Measurements from ENCODE around the gene KATNIP.

KATNIP gene

GRCh38 chr16:27514806-27515205 is 35.1 kb upstream of the KATNIP start (continued):
- no peak for TF ChIP-seq ZNF518A (tag by site-specific recombination; conservative IDR thresholded peaks at IDR 0.05; ENCODE audit: low read depth)
- no peak for TF ChIP-seq ZNF341 (tag by site-specific recombination; IDR thresholded peaks at IDR 0.05; ENCODE audit: low read depth)
- no peak for TF ChIP-seq MZF1 (tag by site-specific recombination; IDR thresholded peaks at IDR 0.05; ENCODE audit: borderline replicate concordance)
- TF ChIP-seq GLIS1 (tag by site-specific recombination; IDR thresholded peaks at IDR 0.05) = no peak
- no peak for TF ChIP-seq ZNF777 (tag by site-specific recombination; IDR thresholded peaks at IDR 0.05; ENCODE audit: borderline replicate concordance)

GRCh38 chr16:27515874-27516353 is 34.0 kb upstream of the KATNIP start:
- Histone ChIP-seq H3K4me1 (ENCODE audit: control insufficient read depth, insufficient read depth, low read length) (no peaks in the 10 kb centered on the region), H3K27ac (ENCODE audit: extremely low read depth, low read depth, low read length) (no peak overlapping the region), H3K4me3 (ENCODE audit: low read depth, low read length) (no peak overlapping the region), H3K9me3 (ENCODE audit: control insufficient read depth, insufficient read depth, low read depth, low read length) (no peaks in the 10 kb centered on the region), H3K36me3 (ENCODE audit: control insufficient read depth in 2 of 2, insufficient read depth in 1 of 2, low read length in 2 of 2) (peaks cover 9 to 96% of the 10 kb centered on the region in 2 experiments; a peak in 2 of 3 replicates)
- ChIA-PET POLR2A (interaction anchor here (0.9 kb wide), 1 partner anchor 34 kb away, joined by 6 read pairs; the partner anchor contains the start of genes GTF3C1 and KATNIP), CTCF (interaction anchor here (0.6 to 2.8 kb wide), 13 partner anchors 9 to 702 kb away, joined by 3 to 12 read pairs (median 4); no protein-coding TSS in a partner anchor)
- TF ChIP-seq, protein P1, sequence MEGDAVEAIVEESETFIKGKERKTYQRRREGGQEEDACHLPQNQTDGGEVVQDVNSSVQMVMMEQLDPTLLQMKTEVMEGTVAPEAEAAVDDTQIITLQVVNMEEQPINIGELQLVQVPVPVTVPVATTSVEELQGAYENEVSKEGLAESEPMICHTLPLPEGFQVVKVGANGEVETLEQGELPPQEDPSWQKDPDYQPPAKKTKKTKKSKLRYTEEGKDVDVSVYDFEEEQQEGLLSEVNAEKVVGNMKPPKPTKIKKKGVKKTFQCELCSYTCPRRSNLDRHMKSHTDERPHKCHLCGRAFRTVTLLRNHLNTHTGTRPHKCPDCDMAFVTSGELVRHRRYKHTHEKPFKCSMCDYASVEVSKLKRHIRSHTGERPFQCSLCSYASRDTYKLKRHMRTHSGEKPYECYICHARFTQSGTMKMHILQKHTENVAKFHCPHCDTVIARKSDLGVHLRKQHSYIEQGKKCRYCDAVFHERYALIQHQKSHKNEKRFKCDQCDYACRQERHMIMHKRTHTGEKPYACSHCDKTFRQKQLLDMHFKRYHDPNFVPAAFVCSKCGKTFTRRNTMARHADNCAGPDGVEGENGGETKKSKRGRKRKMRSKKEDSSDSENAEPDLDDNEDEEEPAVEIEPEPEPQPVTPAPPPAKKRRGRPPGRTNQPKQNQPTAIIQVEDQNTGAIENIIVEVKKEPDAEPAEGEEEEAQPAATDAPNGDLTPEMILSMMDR (tag by site-specific recombination; IDR thresholded peaks at IDR 0.05) = peak; percentile 41
- TF ChIP-seq, protein P2, sequence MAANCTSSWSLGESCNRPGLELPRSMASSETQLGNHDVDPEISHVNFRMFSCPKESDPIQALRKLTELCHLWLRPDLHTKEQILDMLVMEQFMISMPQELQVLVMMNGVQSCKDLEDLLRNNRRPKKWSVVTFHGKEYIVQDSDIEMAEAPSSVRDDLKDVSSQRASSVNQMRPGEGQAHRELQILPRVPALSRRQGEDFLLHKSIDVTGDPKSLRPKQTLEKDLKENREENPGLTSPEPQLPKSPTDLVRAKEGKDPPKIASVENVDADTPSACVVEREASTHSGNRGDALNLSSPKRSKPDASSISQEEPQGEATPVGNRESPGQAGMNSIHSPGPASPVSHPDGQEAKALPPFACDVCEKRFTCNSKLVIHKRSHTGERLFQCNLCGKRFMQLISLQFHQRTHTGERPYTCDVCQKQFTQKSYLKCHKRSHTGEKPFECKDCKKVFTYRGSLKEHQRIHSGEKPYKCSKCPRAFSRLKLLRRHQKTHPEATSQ (tag by site-specific recombination; IDR thresholded peaks at IDR 0.05) = no peak

GRCh38 chr16:27516365-27516764 is 33.6 kb upstream of the KATNIP start:
- Histone ChIP-seq H3K27ac (ENCODE audit: extremely low read depth, low read depth, low read length) (no peak overlapping the region), H3K4me3 (ENCODE audit: low read depth, low read length) (no peak overlapping the region), H3K4me1 (ENCODE audit: control insufficient read depth, insufficient read depth, low read length) (no peaks in the 10 kb centered on the region), H3K36me3 (ENCODE audit: control insufficient read depth in 2 of 2, insufficient read depth in 1 of 2, low read length in 2 of 2) (peaks cover 8 to 96% of the 10 kb centered on the region in 2 experiments; a peak in 2 of 3 replicates), H3K9me3 (ENCODE audit: control insufficient read depth, insufficient read depth, low read depth, low read length) (no peaks in the 10 kb centered on the region)
- ChIA-PET POLR2A (interaction anchor here (0.9 kb wide), 1 partner anchor 33 kb away, joined by 6 read pairs; the partner anchor contains the start of genes GTF3C1 and KATNIP), CTCF (interaction anchor here (0.6 to 2.8 kb wide), 9 partner anchors 9 to 555 kb away, joined by 3 to 12 read pairs (median 4); no protein-coding TSS in a partner anchor)
- TF ChIP-seq ZNF513 (tag by site-specific recombination; IDR thresholded peaks at IDR 0.05) (no peak), ZSCAN16 (tag by site-specific recombination; IDR thresholded peaks at IDR 0.05) (no peak), ZSCAN23 (tag by site-specific recombination; IDR thresholded peaks at IDR 0.05) (no peak), ZNF654 (tag by site-specific recombination; IDR thresholded peaks at IDR 0.05; ENCODE audit: low read depth) (no peak), ZNF521 (tag by site-specific recombination; IDR thresholded peaks at IDR 0.05) (no peak), ZNF518A (tag by site-specific recombination; conservative IDR thresholded peaks at IDR 0.05; ENCODE audit: low read depth) (no peak), ZNF580 (tag by site-specific recombination; IDR thresholded peaks at IDR 0.05) (no peak)
- TF ChIP-seq, protein P3, sequence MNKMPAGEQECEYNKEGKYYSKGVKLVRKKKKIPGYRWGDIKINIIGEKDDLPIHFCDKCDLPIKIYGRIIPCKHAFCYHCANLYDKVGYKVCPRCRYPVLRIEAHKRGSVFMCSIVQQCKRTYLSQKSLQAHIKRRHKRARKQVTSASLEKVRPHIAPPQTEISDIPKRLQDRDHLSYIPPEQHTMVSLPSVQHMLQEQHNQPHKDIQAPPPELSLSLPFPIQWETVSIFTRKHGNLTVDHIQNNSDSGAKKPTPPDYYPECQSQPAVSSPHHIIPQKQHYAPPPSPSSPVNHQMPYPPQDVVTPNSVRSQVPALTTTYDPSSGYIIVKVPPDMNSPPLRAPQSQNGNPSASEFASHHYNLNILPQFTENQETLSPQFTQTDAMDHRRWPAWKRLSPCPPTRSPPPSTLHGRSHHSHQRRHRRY (tag by site-specific recombination; IDR thresholded peaks at IDR 0.05) = no peak

Data from HEK293 (cell line).